ENCODE data around the gene FGF11. TPM values are rescaled to one million over a fixed set of nuclear protein-coding genes. Genes with fewer than 3 reads are reported as not detected.

FGF11 gene
- total and polyA plus RNA-seq, 2 of the 13 experiments (the other 11 are each of a cell fraction or from before 2014, with no cell fraction given), result 0.20 to 7.6 TPM

DNA sequence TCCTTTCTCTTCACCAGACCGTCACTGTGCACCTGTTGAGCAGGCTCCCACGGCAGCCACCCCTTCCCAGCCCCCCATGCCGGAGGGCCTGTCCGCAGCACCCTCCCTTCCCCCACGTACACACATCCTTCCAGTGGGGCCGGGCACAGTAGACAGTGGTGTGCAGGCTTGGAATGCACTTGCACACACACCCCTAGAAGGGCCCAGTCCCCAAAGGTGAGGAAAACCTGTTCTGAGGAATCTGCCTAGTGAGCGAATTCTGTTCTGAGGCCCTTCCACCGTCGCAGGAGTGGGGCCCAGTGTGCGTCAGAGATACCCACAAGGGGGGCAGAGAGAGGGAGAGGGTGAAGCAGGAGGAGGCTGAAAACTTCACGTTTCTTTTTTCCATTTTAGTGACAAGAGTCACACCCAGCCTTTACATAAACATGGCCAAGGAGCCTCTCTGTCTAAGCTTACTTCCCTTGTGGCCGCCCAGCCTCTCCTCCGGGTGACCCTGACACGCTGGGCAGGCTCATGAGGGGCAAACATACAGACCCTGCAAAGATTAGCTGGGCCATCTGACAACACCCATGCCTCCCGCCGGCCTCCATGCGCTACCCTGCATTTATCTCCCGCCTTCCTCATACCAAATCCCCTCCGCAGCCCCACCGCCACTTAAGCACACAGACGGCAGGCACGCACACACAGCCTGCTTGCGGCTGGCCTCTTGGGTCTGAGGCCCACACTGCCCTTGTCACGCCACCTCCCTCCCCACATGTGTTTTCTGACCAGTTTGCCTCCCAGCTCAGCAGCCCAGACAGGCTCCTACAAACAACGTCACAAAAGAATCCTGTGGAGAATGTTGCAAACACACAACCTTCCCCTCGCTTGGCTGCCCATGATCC lies 38.3 kb downstream of the FGF11 start (continued):
- TF ChIP-seq IRX3 (CRISPR knock-in tag; IDR thresholded peaks at IDR 0.05; ENCODE audit: borderline replicate concordance, low read depth), result no peak
- TF ChIP-seq MXD4 (CRISPR knock-in tag; IDR thresholded peaks at IDR 0.05), result no peak
- no peak for TF ChIP-seq ZNF614 (CRISPR knock-in tag; IDR thresholded peaks at IDR 0.05; ENCODE audit: borderline replicate concordance)
- TF ChIP-seq ZNF414 (CRISPR knock-in tag; IDR thresholded peaks at IDR 0.05), result no peak
- TF ChIP-seq, protein P1, sequence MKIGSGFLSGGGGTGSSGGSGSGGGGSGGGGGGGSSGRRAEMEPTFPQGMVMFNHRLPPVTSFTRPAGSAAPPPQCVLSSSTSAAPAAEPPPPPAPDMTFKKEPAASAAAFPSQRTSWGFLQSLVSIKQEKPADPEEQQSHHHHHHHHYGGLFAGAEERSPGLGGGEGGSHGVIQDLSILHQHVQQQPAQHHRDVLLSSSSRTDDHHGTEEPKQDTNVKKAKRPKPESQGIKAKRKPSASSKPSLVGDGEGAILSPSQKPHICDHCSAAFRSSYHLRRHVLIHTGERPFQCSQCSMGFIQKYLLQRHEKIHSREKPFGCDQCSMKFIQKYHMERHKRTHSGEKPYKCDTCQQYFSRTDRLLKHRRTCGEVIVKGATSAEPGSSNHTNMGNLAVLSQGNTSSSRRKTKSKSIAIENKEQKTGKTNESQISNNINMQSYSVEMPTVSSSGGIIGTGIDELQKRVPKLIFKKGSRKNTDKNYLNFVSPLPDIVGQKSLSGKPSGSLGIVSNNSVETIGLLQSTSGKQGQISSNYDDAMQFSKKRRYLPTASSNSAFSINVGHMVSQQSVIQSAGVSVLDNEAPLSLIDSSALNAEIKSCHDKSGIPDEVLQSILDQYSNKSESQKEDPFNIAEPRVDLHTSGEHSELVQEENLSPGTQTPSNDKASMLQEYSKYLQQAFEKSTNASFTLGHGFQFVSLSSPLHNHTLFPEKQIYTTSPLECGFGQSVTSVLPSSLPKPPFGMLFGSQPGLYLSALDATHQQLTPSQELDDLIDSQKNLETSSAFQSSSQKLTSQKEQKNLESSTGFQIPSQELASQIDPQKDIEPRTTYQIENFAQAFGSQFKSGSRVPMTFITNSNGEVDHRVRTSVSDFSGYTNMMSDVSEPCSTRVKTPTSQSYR (CRISPR knock-in tag; IDR thresholded peaks at IDR 0.05; ENCODE audit: borderline replicate concordance), result no peak; the same call in 1 of the 2 replicates
- TF ChIP-seq KDM6A (CRISPR knock-in tag; IDR thresholded peaks at IDR 0.05; ENCODE audit: low read depth), result no peak
- no peak for TF ChIP-seq SOX13 (IDR thresholded peaks at IDR 0.05)
- TF ChIP-seq SOX13 (CRISPR knock-in tag; conservative IDR thresholded peaks at IDR 0.05 in 1 of 2, IDR thresholded peaks at IDR 0.05 in 1 of 2), result no peak
- TF ChIP-seq, protein P2, sequence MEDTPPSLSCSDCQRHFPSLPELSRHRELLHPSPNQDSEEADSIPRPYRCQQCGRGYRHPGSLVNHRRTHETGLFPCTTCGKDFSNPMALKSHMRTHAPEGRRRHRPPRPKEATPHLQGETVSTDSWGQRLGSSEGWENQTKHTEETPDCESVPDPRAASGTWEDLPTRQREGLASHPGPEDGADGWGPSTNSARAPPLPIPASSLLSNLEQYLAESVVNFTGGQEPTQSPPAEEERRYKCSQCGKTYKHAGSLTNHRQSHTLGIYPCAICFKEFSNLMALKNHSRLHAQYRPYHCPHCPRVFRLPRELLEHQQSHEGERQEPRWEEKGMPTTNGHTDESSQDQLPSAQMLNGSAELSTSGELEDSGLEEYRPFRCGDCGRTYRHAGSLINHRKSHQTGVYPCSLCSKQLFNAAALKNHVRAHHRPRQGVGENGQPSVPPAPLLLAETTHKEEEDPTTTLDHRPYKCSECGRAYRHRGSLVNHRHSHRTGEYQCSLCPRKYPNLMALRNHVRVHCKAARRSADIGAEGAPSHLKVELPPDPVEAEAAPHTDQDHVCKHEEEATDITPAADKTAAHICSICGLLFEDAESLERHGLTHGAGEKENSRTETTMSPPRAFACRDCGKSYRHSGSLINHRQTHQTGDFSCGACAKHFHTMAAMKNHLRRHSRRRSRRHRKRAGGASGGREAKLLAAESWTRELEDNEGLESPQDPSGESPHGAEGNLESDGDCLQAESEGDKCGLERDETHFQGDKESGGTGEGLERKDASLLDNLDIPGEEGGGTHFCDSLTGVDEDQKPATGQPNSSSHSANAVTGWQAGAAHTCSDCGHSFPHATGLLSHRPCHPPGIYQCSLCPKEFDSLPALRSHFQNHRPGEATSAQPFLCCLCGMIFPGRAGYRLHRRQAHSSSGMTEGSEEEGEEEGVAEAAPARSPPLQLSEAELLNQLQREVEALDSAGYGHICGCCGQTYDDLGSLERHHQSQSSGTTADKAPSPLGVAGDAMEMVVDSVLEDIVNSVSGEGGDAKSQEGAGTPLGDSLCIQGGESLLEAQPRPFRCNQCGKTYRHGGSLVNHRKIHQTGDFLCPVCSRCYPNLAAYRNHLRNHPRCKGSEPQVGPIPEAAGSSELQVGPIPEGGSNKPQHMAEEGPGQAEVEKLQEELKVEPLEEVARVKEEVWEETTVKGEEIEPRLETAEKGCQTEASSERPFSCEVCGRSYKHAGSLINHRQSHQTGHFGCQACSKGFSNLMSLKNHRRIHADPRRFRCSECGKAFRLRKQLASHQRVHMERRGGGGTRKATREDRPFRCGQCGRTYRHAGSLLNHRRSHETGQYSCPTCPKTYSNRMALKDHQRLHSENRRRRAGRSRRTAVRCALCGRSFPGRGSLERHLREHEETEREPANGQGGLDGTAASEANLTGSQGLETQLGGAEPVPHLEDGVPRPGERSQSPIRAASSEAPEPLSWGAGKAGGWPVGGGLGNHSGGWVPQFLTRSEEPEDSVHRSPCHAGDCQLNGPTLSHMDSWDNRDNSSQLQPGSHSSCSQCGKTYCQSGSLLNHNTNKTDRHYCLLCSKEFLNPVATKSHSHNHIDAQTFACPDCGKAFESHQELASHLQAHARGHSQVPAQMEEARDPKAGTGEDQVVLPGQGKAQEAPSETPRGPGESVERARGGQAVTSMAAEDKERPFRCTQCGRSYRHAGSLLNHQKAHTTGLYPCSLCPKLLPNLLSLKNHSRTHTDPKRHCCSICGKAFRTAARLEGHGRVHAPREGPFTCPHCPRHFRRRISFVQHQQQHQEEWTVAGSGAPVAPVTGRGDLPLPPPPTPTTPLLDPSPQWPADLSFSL (CRISPR knock-in tag; IDR thresholded peaks at IDR 0.05), result no peak
- TF ChIP-seq CCDC6 (CRISPR knock-in tag; IDR thresholded peaks at IDR 0.05), result no peak
- TF ChIP-seq NR3C1 (CRISPR knock-in tag; IDR thresholded peaks at IDR 0.05), result no peak
- 0 out of 2 replicates have a peak, but pooled peaks have one; percentile 42 for TF ChIP-seq PAX8 (CRISPR knock-in tag; IDR thresholded peaks at IDR 0.05; ENCODE audit: borderline replicate concordance)
- TF ChIP-seq ZMYM2 (CRISPR knock-in tag; IDR thresholded peaks at IDR 0.05), result no peak
- no peak for TF ChIP-seq SMAD3 (CRISPR knock-in tag; IDR thresholded peaks at IDR 0.05)
- TF ChIP-seq CREB3 (CRISPR knock-in tag; IDR thresholded peaks at IDR 0.05), result no peak
- TF ChIP-seq PRPF4 (IDR thresholded peaks at IDR 0.05; ENCODE audit: low read depth, low read length, poor library complexity, severe bottlenecking), result no peak
- TF ChIP-seq ZNF839 (CRISPR knock-in tag; IDR thresholded peaks at IDR 0.05; ENCODE audit: borderline replicate concordance), result no peak
- TF ChIP-seq ZNF207 (IDR thresholded peaks at IDR 0.05; ENCODE audit: borderline replicate concordance), result no peak

Measured in HepG2 (cell line).